ENCODE data around the gene SEMA3C.

Gene SEMA3C

DNA sequence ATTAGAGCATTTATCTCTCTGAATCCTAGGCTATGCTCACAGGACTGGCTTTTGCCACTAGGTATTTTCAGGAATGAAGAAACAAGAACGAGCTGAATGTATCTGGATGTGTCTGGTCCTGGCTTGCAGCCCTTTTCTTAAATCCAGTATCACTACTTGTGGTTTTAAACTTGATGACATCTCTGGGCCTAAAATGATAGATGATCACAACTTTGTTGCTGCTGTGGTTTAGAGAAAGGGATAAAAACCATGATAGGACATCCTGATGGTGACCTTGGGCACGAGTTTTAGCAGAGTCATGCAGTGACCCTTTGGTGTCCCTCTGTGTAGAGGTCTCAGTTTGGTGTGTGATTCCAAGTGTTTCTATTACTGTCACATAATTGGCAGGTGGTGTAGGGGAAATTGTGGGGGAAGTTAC, 31.7 kb upstream of the SEMA3C start:
- TF ChIP-seq GABPA (IDR thresholded peaks at IDR 0.05; ENCODE audit: low read depth) (no peak), POLR2AphosphoS5 (IDR thresholded peaks at IDR 0.05; ENCODE audit: low read depth) (no peak), SPI1 (IDR thresholded peaks at IDR 0.05; ENCODE audit: borderline replicate concordance, low read depth) (no peak)
- TF ChIP-seq, protein P1, sequence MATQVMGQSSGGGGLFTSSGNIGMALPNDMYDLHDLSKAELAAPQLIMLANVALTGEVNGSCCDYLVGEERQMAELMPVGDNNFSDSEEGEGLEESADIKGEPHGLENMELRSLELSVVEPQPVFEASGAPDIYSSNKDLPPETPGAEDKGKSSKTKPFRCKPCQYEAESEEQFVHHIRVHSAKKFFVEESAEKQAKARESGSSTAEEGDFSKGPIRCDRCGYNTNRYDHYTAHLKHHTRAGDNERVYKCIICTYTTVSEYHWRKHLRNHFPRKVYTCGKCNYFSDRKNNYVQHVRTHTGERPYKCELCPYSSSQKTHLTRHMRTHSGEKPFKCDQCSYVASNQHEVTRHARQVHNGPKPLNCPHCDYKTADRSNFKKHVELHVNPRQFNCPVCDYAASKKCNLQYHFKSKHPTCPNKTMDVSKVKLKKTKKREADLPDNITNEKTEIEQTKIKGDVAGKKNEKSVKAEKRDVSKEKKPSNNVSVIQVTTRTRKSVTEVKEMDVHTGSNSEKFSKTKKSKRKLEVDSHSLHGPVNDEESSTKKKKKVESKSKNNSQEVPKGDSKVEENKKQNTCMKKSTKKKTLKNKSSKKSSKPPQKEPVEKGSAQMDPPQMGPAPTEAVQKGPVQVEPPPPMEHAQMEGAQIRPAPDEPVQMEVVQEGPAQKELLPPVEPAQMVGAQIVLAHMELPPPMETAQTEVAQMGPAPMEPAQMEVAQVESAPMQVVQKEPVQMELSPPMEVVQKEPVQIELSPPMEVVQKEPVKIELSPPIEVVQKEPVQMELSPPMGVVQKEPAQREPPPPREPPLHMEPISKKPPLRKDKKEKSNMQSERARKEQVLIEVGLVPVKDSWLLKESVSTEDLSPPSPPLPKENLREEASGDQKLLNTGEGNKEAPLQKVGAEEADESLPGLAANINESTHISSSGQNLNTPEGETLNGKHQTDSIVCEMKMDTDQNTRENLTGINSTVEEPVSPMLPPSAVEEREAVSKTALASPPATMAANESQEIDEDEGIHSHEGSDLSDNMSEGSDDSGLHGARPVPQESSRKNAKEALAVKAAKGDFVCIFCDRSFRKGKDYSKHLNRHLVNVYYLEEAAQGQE (IDR thresholded peaks at IDR 0.05; ENCODE audit: insufficient replicate concordance, low read depth) = no peak
- TF ChIP-seq, protein P2, sequence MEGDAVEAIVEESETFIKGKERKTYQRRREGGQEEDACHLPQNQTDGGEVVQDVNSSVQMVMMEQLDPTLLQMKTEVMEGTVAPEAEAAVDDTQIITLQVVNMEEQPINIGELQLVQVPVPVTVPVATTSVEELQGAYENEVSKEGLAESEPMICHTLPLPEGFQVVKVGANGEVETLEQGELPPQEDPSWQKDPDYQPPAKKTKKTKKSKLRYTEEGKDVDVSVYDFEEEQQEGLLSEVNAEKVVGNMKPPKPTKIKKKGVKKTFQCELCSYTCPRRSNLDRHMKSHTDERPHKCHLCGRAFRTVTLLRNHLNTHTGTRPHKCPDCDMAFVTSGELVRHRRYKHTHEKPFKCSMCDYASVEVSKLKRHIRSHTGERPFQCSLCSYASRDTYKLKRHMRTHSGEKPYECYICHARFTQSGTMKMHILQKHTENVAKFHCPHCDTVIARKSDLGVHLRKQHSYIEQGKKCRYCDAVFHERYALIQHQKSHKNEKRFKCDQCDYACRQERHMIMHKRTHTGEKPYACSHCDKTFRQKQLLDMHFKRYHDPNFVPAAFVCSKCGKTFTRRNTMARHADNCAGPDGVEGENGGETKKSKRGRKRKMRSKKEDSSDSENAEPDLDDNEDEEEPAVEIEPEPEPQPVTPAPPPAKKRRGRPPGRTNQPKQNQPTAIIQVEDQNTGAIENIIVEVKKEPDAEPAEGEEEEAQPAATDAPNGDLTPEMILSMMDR (IDR thresholded peaks at IDR 0.05; ENCODE audit: insufficient read depth, low read length) = no peak
- no peak for DNase-seq (ENCODE audit: low read depth in 1 of 2, low spot score in 1 of 2)
- H3K27me3 ChIP-seq (ENCODE audit: insufficient read depth, poor library complexity, severe bottlenecking) = no peaks in the 10 kb centered on the region

DNA sequence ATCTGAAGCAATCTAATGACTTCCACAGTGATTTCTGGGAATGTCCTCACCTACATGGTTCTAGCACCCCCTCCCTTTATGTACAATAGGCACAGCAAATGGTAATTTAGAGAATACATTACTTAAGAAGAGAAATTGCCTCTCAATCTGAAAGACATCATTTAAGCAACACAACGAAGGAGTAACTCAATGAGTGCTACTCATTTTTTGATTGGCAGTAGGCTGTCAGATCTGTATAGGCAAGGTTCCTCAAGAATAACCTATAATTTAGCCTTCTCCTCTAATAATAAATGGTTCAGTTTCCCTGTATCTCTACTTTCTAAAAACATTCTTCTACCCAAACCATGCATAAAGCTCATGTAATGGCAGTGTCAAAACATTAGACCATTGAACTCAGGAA, 30.6 kb upstream of the SEMA3C start:
- TF ChIP-seq, protein P1 (IDR thresholded peaks at IDR 0.05; ENCODE audit: insufficient replicate concordance, low read depth) = no peak
- TF ChIP-seq, protein P2 (IDR thresholded peaks at IDR 0.05; ENCODE audit: insufficient read depth, low read length) = no peak
- TF ChIP-seq GABPA (IDR thresholded peaks at IDR 0.05; ENCODE audit: low read depth) = no peak
- TF ChIP-seq POLR2AphosphoS5 (IDR thresholded peaks at IDR 0.05; ENCODE audit: low read depth) = no peak
- no peak for TF ChIP-seq SPI1 (IDR thresholded peaks at IDR 0.05; ENCODE audit: borderline replicate concordance, low read depth)
- DNase-seq (ENCODE audit: low read depth in 1 of 2, low spot score in 1 of 2) = no peak
- Histone ChIP-seq H3K27ac (replicated peaks) (no peak overlapping the region), H3K4me3 (replicated peaks; ENCODE audit: insufficient read depth, low read length) (no peak overlapping the region), H3K27me3 (ENCODE audit: insufficient read depth, poor library complexity, severe bottlenecking) (no peaks in the 10 kb centered on the region)

More for the DNA sequence above, 31.7 kb upstream of the SEMA3C start:
- Histone ChIP-seq H3K4me3 (replicated peaks; ENCODE audit: insufficient read depth, low read length) (no peak overlapping the region), H3K27ac (replicated peaks) (no peak overlapping the region)

DNA sequence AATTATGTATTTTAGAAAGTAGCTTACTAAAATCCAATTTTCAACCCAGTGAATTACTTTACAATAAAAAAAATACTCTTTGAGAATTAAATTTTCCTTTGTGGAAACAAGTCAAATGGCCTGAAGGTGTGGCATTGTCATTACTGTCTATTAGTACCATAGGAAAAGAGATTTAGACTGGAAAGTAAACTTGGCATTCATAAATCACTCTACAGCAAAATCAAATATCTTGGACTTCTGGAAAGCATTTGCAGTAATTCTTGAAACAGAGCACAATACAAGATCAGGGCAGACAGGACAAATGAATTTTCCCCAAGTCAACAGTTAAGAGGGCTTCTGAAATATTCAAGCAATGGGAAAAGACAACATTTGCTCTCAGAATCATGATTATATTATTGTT, 28.0 kb upstream of the SEMA3C start:
- Histone ChIP-seq H3K4me3 (replicated peaks; ENCODE audit: insufficient read depth, low read length) (no peak overlapping the region), H3K27me3 (ENCODE audit: insufficient read depth, poor library complexity, severe bottlenecking) (no peaks in the 10 kb centered on the region), H3K27ac (replicated peaks) (no peak overlapping the region)
- no peak for TF ChIP-seq SPI1 (IDR thresholded peaks at IDR 0.05; ENCODE audit: borderline replicate concordance, low read depth)
- no peak for TF ChIP-seq GABPA (IDR thresholded peaks at IDR 0.05; ENCODE audit: low read depth)
- no peak for TF ChIP-seq POLR2AphosphoS5 (IDR thresholded peaks at IDR 0.05; ENCODE audit: low read depth)
- no peak for DNase-seq (ENCODE audit: low read depth in 1 of 2, low spot score in 1 of 2)

DNA sequence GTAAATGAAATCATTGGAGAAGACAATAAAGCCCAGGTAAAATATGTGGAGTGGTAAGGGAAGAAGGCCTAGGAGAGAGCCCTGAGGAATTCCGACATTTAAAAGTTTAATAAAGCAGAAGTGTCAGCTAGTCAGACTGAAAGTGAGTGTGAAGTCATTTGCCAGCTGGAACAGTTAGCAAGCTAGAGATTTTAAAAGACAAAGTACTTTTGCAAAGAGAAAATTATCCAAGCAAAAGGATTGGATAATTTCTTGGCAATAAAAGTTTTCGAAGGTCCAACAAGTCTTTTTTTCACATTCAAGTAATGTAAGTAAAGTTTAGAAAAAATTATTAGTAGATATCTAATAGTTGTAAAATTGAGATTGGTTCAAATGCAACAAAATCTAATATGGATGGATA, 27.1 kb upstream of the SEMA3C start:
- DNase-seq (ENCODE audit: low read depth in 1 of 2, low spot score in 1 of 2) = no peak
- no peak overlapping the region for H3K27ac ChIP-seq (replicated peaks)
- no peak overlapping the region for H3K4me3 ChIP-seq (replicated peaks; ENCODE audit: insufficient read depth, low read length)
- TF ChIP-seq GABPA (IDR thresholded peaks at IDR 0.05; ENCODE audit: low read depth) (no peak), POLR2AphosphoS5 (IDR thresholded peaks at IDR 0.05; ENCODE audit: low read depth) (no peak), SPI1 (IDR thresholded peaks at IDR 0.05; ENCODE audit: borderline replicate concordance, low read depth) (no peak)
- TF ChIP-seq, protein P2 (IDR thresholded peaks at IDR 0.05; ENCODE audit: insufficient read depth, low read length) = no peak
- TF ChIP-seq, protein P1 (IDR thresholded peaks at IDR 0.05; ENCODE audit: insufficient replicate concordance, low read depth) = no peak
- no peaks in the 10 kb centered on the region for H3K27me3 ChIP-seq (ENCODE audit: insufficient read depth, poor library complexity, severe bottlenecking)
